ENCODE data around the gene PTPRG. TPM values are rescaled to one million over a fixed set of nuclear protein-coding genes. Genes with fewer than 3 reads are reported as not detected.

Gene PTPRG
- total and polyA plus RNA-seq, 2 donors (not counting 1 experiment from before 2014, with no cell fraction given) = 67.0 to 97.9 TPM

DNA sequence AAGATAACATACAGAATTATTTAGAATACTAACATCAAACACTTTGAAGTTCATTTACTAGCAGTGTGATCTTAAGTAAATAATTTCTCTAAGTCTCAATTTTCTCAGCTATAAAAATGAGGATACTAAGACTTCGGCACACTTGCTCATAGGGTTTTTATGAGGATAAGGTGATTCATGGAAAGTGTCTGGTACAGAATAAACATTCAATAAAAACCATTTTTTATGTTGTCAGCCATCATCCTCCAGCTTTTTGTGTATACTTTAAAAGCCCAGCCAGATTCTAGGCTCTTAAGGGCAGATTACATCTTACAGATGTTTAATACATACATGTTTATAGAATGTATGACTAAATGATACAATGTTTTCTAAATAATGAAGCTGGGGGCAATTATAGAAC lies 755.2 kb downstream of the PTPRG start:
- no peaks in the 10 kb centered on the region for H3K36me3 ChIP-seq (ENCODE audit: control insufficient read depth, insufficient read depth, low read length)
- no peaks in the 10 kb centered on the region for H3K27me3 ChIP-seq (ENCODE audit: control insufficient read depth, insufficient read depth, low read length)
- H3K9ac ChIP-seq (ENCODE audit: insufficient read depth, low read length) = no peak overlapping the region
- no peak overlapping the region for H2AFZ ChIP-seq (ENCODE audit: low read length)
- no peak for DNase-seq (ENCODE audit: low read depth in 2 of 2)
- no peaks in the 10 kb centered on the region for H3K9me3 ChIP-seq (ENCODE audit: control insufficient read depth, insufficient read depth, low read depth, low read length)
- TF ChIP-seq, protein P1, sequence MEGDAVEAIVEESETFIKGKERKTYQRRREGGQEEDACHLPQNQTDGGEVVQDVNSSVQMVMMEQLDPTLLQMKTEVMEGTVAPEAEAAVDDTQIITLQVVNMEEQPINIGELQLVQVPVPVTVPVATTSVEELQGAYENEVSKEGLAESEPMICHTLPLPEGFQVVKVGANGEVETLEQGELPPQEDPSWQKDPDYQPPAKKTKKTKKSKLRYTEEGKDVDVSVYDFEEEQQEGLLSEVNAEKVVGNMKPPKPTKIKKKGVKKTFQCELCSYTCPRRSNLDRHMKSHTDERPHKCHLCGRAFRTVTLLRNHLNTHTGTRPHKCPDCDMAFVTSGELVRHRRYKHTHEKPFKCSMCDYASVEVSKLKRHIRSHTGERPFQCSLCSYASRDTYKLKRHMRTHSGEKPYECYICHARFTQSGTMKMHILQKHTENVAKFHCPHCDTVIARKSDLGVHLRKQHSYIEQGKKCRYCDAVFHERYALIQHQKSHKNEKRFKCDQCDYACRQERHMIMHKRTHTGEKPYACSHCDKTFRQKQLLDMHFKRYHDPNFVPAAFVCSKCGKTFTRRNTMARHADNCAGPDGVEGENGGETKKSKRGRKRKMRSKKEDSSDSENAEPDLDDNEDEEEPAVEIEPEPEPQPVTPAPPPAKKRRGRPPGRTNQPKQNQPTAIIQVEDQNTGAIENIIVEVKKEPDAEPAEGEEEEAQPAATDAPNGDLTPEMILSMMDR (conservative IDR thresholded peaks at IDR 0.05 in 1 of 2, IDR thresholded peaks at IDR 0.05 in 1 of 2; ENCODE audit: low read depth in 1 of 2, low read length in 2 of 2) = no peak
- TF ChIP-seq EZH2 (IDR thresholded peaks at IDR 0.05; ENCODE audit: low read length, missing control alignments) = no peak
- no peak overlapping the region for H3K27ac ChIP-seq (ENCODE audit: insufficient read depth, low read length)
- no peaks in the 10 kb centered on the region for H3K79me2 ChIP-seq (ENCODE audit: control insufficient read depth, insufficient read depth, low read length)
- no peaks in the 10 kb centered on the region for H4K20me1 ChIP-seq (ENCODE audit: control insufficient read depth, extremely low read depth, insufficient read depth, low read length)
- no peak overlapping the region for H3K4me2 ChIP-seq (ENCODE audit: extremely low read depth, insufficient read depth, low read length)
- no peak overlapping the region for H3K4me3 ChIP-seq (replicated peaks in 1 of 4; ENCODE audit: control extremely low read depth in 1 of 4, insufficient read depth in 1 of 4, low read depth in 3 of 4, low read length in 4 of 4)
- H3K4me1 ChIP-seq (ENCODE audit: control insufficient read depth, extremely low read depth, insufficient read depth, low read length) = peaks cover 3% of the 10 kb centered on the region

DNA sequence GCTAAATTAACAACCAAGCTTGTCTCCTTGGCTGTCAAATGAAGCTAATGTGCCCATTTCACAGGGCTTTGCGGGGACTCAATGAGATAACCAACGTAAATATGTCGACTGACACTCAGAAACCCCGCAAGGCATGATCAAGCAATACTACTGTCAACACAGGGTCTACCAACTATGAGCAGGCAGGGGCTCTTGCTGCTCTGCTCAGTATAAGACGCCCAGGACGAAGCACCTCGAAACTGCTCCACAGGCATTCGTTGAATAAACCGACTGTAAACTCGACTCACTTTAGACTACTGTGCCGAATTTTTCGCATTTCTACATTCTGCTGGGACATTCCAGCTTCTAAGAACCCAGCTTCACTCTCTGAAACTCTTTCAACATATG lies 757.0 kb downstream of the PTPRG start:
- H3K9me3 ChIP-seq (ENCODE audit: control insufficient read depth, insufficient read depth, low read depth, low read length) = no peaks in the 10 kb centered on the region
- no peak for DNase-seq (ENCODE audit: low read depth in 2 of 2)
- H3K27me3 ChIP-seq (ENCODE audit: control insufficient read depth, insufficient read depth, low read length) = no peaks in the 10 kb centered on the region
- H3K4me3 ChIP-seq (replicated peaks in 1 of 4; ENCODE audit: control extremely low read depth in 1 of 4, insufficient read depth in 1 of 4, low read depth in 3 of 4, low read length in 4 of 4) = peak overlapping the region; percentile 85 to 93 (median 87)
- H3K4me1 ChIP-seq (ENCODE audit: control insufficient read depth, extremely low read depth, insufficient read depth, low read length) = peaks cover 3% of the 10 kb centered on the region
- no peaks in the 10 kb centered on the region for H3K36me3 ChIP-seq (ENCODE audit: control insufficient read depth, insufficient read depth, low read length)
- no peaks in the 10 kb centered on the region for H4K20me1 ChIP-seq (ENCODE audit: control insufficient read depth, extremely low read depth, insufficient read depth, low read length)
- peak overlapping the region; percentile 74 for H3K4me2 ChIP-seq (ENCODE audit: extremely low read depth, insufficient read depth, low read length)
- peak overlapping the region; percentile 90 for H2AFZ ChIP-seq (ENCODE audit: low read length)
- peak overlapping the region; percentile 56 for H3K27ac ChIP-seq (ENCODE audit: insufficient read depth, low read length)
- H3K79me2 ChIP-seq (ENCODE audit: control insufficient read depth, insufficient read depth, low read length) = no peaks in the 10 kb centered on the region
- no peak overlapping the region for H3K9ac ChIP-seq (ENCODE audit: insufficient read depth, low read length)
- TF ChIP-seq EZH2 (IDR thresholded peaks at IDR 0.05; ENCODE audit: low read length, missing control alignments) = no peak
- TF ChIP-seq, protein P1 (conservative IDR thresholded peaks at IDR 0.05 in 1 of 2, IDR thresholded peaks at IDR 0.05 in 1 of 2; ENCODE audit: low read depth in 1 of 2, low read length in 2 of 2) = no peak

DNA sequence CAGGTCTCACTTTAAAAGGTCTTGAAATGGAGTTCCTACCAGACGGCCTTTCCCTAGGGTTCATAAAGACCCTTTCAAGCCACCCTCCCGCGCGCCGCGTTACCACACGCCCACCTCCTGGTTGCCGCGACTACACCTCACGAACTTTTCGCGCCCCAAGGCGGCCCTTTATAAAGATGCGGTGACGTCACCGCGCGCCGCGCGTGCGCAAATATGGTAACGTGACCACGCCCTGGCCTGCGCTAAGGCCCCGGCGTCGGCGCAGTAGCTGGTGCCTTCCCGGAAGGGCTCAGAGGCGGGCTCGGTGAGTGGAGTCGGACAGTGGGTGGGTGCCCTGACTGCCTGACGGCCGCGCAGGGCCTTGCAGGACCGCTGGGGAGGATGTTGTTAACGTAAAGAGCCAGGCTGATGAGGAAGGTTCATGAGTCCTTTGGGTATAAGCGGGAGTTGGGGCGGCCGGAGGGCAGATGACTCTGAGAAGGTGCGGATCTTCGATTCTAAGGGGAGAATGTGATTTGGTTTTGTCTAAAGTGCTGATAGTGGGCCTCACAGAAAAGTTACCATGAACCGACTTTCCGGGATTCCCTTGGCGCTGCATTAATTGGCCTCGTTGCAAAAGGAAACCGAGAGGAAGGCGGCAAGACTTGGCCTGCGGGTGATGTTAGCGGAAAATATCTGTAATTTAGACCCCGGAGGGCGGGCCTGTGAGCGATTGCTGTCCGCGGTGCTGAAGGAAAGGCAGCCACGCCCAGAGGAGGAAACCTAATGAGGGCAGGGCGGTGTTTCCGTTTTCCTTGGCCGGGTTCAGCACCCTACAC lies 757.6 kb downstream of the PTPRG start:
- peak; percentile 82 to 86 for DNase-seq (ENCODE audit: low read depth in 2 of 2)
- no peaks in the 10 kb centered on the region for H4K20me1 ChIP-seq (ENCODE audit: control insufficient read depth, extremely low read depth, insufficient read depth, low read length)
- H3K4me3 ChIP-seq (replicated peaks in 1 of 4; ENCODE audit: control extremely low read depth in 1 of 4, insufficient read depth in 1 of 4, low read depth in 3 of 4, low read length in 4 of 4) = peak overlapping the region; percentile 85 to 93 (median 87)

More for the DNA sequence above, 757.6 kb downstream of the PTPRG start:
- Histone ChIP-seq H3K27me3 (ENCODE audit: control insufficient read depth, insufficient read depth, low read length) (no peaks in the 10 kb centered on the region), H3K4me1 (ENCODE audit: control insufficient read depth, extremely low read depth, insufficient read depth, low read length) (peaks cover 3% of the 10 kb centered on the region), H3K36me3 (ENCODE audit: control insufficient read depth, insufficient read depth, low read length) (no peaks in the 10 kb centered on the region), H3K27ac (ENCODE audit: insufficient read depth, low read length) (peak overlapping the region; percentile 56), H3K9ac (ENCODE audit: insufficient read depth, low read length) (peak overlapping the region; percentile 18), H3K4me2 (ENCODE audit: extremely low read depth, insufficient read depth, low read length) (peak overlapping the region; percentile 74), H3K9me3 (ENCODE audit: control insufficient read depth, insufficient read depth, low read depth, low read length) (no peaks in the 10 kb centered on the region), H3K79me2 (ENCODE audit: control insufficient read depth, insufficient read depth, low read length) (no peaks in the 10 kb centered on the region), H2AFZ (ENCODE audit: low read length) (peak overlapping the region; percentile 90)
- TF ChIP-seq, protein P1 (conservative IDR thresholded peaks at IDR 0.05 in 1 of 2, IDR thresholded peaks at IDR 0.05 in 1 of 2; ENCODE audit: low read depth in 1 of 2, low read length in 2 of 2) = no peak
- TF ChIP-seq EZH2 (IDR thresholded peaks at IDR 0.05; ENCODE audit: low read length, missing control alignments) = no peak
